Psoas muscle (tissue), 8 donors: ENCODE data around the gene VAT1. TPM values are rescaled to one million over a fixed set of nuclear protein-coding genes. Genes with fewer than 3 reads are reported as not detected.
A peak's percentile ranks its signal among the peaks of the same experiment; 100 is the strongest.

Experiments
- ATAC-seq, 4 donors: fragments of 200-7000 bp; cut with Tn5 transposase; one replicate each; pipeline ENCODE4 v1.9.1; 2020; ENCODE audit warnings: moderate library complexity in 3 of 4, mild to moderate bottlenecking in 2 of 4
- DNase-seq, 2 donors: peaks; one replicate each; pipeline ENCODE4 v3.0.0-alpha.2; 2020
- H3K27ac ChIP-seq: fragments of 200-600 bp; one replicate; pipeline ENCODE4 v1.8.0; 2022
- H3K27me3 ChIP-seq, 3 donors: fragments of 200-600 bp in 1 of 3; one replicate each; pipeline versions ENCODE4 v1.6.1 to v1.8.0; 2013 to 2022; ENCODE audit warnings: low read length in 2 of 3, mild to moderate bottlenecking in 2 of 3, moderate library complexity in 1 of 3; ENCODE audit not compliant: insufficient read depth in 3 of 3
- H3K36me3 ChIP-seq, 2 donors: fragments of 200-600 bp in 1 of 2; one replicate each; pipeline versions ENCODE4 v1.6.1 to v1.8.0; 2013 to 2022; ENCODE audit warnings: low read depth in 1 of 2, mild to moderate bottlenecking in 1 of 2, moderate library complexity in 1 of 2; ENCODE audit not compliant: insufficient read depth in 1 of 2
- H3K4me1 ChIP-seq: fragments of 200-600 bp; one replicate; pipeline ENCODE4 v1.8.0; 2022
- H3K4me3 ChIP-seq: fragments of 200-600 bp; one replicate; pipeline ENCODE4 v1.8.0; 2022; ENCODE audit warnings: mild to moderate bottlenecking
- H3K9me3 ChIP-seq: fragments of 200-600 bp; one replicate; pipeline ENCODE4 v1.8.0; 2022
- WGBS, 3 donors: extraction: QIAGEN DNeasy Blood & Tissue Kit; methylation state at CpG; one replicate each; pipeline versions ENCODE4 v1.1.6 to v1.1.7; 2013; 5-methylcytosine and 5-hydroxymethylcytosine counted together
- intact Hi-C, 2 donors: fragments of 100-400 bp; cut with DNase I; formaldehyde crosslinking; loops; one replicate each; pipeline versions ENCODE4 v1.11.0 to v1.14.2; 2022
- long read RNA-seq, 2 donors: library from polyadenylated mRNA; unstranded; transcript quantifications; one replicate each; pipeline ENCODE4 v2.0.0, GENCODE V29; 2021
- polyA plus RNA-seq, 3 donors: library from polyadenylated mRNA; stranded (reverse); fragments of 200-250 nt; gene quantifications; one replicate each; pipeline ENCODE4 v1.2.3, GENCODE V29; 2013
- total RNA-seq, 4 donors: library from RNA; stranded (reverse); fragmentation: NEBNext Ultra II Directional in 2 of 4; extraction: Animal tissue kit (Norgen Biotek cat#: 25700) in 2 of 4; gene quantifications; one replicate each; pipeline versions ENCODE4 v1.2.1 to v1.2.4, GENCODE V29; 2021 to 2023
- TF ChIP-seq, protein P1 (sequence below): fragments of 200-600 bp; IDR thresholded peaks from one replicate; pipeline ENCODE4 v1.8.0; 2022; ENCODE audit warnings: antibody characterized with exemption
- donor health status: healthy with polysubstance abuse.
- donor health status: DM: no; HTN: no; CAD: no; lungs with moderate emphysema.
- donor health status: Bipolar disorder and iron deficiency.
- donor health status: healthy.
- donor health status: DM: yes; HTN: yes; CAD: no.
- donor health status: DM: no; HTN: no; CAD: no.
- donor health status: DM: no; HTN: no; CAD: no.
- donor health status: DM: yes; HTN: yes; CAD: no.

VAT1 gene
- total RNA-seq: 10 to 100 TPM; 20.0 to 50.6 (median 34.1) TPM
- 10 to 100 TPM; 19.2 to 20.2 (median 19.7) TPM for polyA plus RNA-seq
- long read RNA-seq, donor 1, transcript VAT1-201 (6 exons, 2,734 nt): major isoform, 11 of 14 reads
- long read RNA-seq, donor 1, partial matches to known transcripts: 3 of 14 reads
- long read RNA-seq, donor 1, other reads (novel, unspliced or antisense): 0 of 14 reads
- long read RNA-seq, donor 2, transcript VAT1-201 (6 exons, 2,734 nt): major isoform, 26 of 31 reads
- long read RNA-seq, donor 2, partial matches to known transcripts: 0 of 31 reads
- long read RNA-seq, donor 2, other reads (novel, unspliced or antisense): 5 of 31 reads

DNA sequence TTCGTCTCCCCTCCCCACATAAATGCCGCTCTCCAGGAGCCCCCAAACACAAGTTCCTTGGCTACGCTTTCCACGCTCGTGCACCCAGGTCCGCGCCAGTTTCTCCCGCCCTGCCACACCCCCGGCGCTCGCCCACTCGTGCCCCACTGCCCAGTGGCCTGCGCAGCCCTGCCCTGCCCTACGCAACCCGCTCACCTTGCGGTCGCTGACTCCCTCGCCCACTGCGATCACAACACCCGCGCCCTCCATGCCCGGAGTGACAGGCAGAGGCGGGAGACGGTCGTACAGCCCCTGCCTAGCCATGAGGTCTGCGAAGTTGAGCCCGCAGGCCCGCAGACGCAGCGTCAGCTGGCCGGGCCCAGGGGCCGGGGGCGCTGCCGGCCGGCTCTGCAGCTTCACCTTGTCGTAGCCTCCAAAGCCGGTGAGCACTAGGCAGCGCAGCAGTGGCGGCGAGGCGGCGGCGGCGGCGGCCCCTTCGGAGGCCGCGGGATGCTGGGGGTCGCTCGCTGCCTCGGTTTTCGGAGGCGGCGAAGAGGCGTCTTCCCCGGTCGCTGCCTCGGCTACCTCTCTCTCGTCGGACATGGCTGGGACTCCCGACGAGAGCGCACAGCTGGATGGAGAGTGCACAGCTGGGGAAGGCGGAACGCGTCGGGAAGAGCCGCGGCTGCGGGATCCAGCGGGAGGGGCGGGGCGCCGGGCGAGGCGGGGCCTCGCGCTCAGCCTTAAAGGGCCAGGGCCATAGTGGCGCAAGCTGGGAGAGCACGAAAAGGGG lies at the start of gene VAT1:
TSS of gene VAT1 (minus strand) at position 645 of the 772 bp plus-strand sequence. CDS start at position 582, 63 bp downstream.
- DNase-seq: peak; percentile 82 to 88
- Histone ChIP-seq H3K27ac (peak within 1 kb of the TSS; percentile 79), H3K36me3 (peaks cover 0 to 19% of the 10 kb centered on the region in 2 donors), H3K4me3 (peak within 1 kb of the TSS; percentile 100), H3K27me3 (peaks cover 0 to 3% (median 0%) of the 10 kb centered on the region in 3 donors), H3K4me1 (peaks cover 15% of the 10 kb centered on the region), H3K9me3 (no peaks in the 10 kb centered on the region)
- ATAC-seq: peak; percentile 75 to 89 (median 84)
- TF ChIP-seq, protein P1, sequence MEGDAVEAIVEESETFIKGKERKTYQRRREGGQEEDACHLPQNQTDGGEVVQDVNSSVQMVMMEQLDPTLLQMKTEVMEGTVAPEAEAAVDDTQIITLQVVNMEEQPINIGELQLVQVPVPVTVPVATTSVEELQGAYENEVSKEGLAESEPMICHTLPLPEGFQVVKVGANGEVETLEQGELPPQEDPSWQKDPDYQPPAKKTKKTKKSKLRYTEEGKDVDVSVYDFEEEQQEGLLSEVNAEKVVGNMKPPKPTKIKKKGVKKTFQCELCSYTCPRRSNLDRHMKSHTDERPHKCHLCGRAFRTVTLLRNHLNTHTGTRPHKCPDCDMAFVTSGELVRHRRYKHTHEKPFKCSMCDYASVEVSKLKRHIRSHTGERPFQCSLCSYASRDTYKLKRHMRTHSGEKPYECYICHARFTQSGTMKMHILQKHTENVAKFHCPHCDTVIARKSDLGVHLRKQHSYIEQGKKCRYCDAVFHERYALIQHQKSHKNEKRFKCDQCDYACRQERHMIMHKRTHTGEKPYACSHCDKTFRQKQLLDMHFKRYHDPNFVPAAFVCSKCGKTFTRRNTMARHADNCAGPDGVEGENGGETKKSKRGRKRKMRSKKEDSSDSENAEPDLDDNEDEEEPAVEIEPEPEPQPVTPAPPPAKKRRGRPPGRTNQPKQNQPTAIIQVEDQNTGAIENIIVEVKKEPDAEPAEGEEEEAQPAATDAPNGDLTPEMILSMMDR: no peak
- intact Hi-C loops: loop anchor here in 1 of 2 donors (10.0 kb wide), 1 partner anchor 153 kb away; the partner anchor contains the start of gene NBR1
- WGBS, 3 donors: 0% methylated on average over 62 to 80 of the region's 80 CpGs

DNA sequence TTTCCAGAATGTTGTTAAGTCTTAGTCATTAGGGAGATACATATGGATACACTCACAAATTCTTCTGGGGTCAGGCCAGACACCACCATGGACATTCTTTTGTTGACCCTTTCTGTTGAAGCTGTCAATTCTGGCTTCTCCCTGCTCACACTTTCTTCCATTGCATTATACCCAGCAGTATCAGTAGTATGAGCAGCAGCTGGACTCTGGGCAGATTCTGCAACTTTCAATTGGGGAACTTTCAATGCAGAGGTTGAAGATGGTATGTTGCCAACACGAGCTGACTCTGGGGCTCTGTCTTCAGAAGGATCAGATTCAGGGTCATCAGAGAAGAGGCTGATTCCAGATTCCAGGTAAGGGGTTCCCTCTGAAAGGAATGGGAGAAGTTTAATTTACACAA lies 48.7 kb upstream of the VAT1 start:
- Histone ChIP-seq H3K4me3 (no peak overlapping the region), H3K27me3 (no peaks in the 10 kb centered on the region), H3K4me1 (no peaks in the 10 kb centered on the region), H3K9me3 (no peaks in the 10 kb centered on the region), H3K36me3 (peaks cover 0 to 30% of the 10 kb centered on the region in 2 donors), H3K27ac (no peak overlapping the region)
- TF ChIP-seq, protein P1: no peak
- 76 to 84% (median 79%) methylated on average over 1 of the region's 1 CpG for WGBS, 3 donors
- ATAC-seq: no peak
- intact Hi-C loops: no loop called here
- DNase-seq: no peak

DNA sequence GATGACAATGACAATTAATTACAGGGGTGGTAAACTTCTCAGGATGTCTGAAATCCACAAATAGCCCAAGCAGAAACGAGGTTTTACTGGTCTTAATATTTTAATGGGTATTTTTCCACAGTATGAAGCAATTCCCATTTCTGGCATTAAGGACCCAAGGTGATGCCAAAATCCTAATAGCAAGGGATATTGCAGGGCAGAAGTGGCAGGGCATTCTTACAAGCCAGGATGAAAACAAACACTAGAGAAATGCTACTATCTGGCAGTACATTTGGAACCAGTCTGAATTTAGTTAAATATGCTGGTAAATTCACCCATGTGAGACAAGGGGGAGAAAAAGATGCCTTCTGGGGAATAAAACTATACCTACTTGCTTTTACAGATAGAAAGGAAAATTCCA lies 48.1 kb upstream of the VAT1 start:
- 42 to 70% (median 50%) methylated on average over 1 of the region's 1 CpG for WGBS, 3 donors
- TF ChIP-seq, protein P1: no peak
- H3K36me3 ChIP-seq: peaks cover 0 to 24% of the 10 kb centered on the region in 2 donors
- ATAC-seq (no peak), DNase-seq (no peak)
- no peak overlapping the region for H3K4me3 ChIP-seq
- no peaks in the 10 kb centered on the region for H3K9me3 ChIP-seq
- H3K27me3 ChIP-seq: no peaks in the 10 kb centered on the region
- no peak overlapping the region for H3K27ac ChIP-seq
- no peaks in the 10 kb centered on the region for H3K4me1 ChIP-seq
- intact Hi-C loops: no loop called here

DNA sequence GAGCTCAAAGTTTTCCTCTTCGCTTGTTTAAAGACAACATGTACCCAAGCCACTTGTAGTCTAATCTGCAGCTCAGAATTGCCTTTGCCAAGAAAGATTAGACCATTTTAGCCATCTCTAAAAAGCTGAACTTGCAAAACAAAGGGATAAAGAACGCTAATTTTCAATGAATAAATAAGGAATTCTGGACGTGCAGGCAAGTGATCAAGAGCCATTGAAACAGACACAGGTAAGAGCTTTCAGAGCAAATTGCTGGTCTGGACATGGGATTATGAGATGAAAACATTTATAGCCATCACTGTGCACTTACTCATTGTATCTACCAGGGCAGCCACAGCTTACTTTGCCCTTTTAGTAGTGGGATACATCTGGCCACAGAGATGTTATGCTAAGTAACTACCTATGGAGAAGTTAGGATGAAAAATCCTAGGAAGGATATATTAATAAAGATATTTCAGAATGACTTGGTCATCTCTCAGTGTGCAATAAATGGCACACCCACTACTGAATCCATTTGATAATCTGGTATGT lies 47.2 kb upstream of the VAT1 start:
- intact Hi-C loops: no loop called here
- Histone ChIP-seq H3K36me3 (peaks cover 0 to 21% of the 10 kb centered on the region in 2 donors), H3K9me3 (no peaks in the 10 kb centered on the region), H3K4me1 (no peaks in the 10 kb centered on the region), H3K27ac (no peak overlapping the region), H3K27me3 (no peaks in the 10 kb centered on the region), H3K4me3 (no peak overlapping the region)
- TF ChIP-seq, protein P1: no peak
- ATAC-seq (no peak), DNase-seq (no peak)
- WGBS, 3 donors: 81 to 90% (median 84%) methylated on average over 3 of the region's 3 CpGs
